HG03025 (cell line): Measurements from ENCODE around the gene RAB42.
"Not testable (repeated sequence)": the region's sequence is repeated elsewhere in the genome, so short reads cannot be mapped to it uniquely, and the experiment has no call there.

Source experiments
- ATAC-seq: cut with Tn5 transposase; IDR thresholded peaks from one replicate; pipeline ENCODE4 v1.9.1; 2021; ENCODE audit warnings: mild to moderate bottlenecking, moderate library complexity; ENCODE audit not compliant: unreplicated experiment, low FRiP score

The RAB42 gene, protein sequence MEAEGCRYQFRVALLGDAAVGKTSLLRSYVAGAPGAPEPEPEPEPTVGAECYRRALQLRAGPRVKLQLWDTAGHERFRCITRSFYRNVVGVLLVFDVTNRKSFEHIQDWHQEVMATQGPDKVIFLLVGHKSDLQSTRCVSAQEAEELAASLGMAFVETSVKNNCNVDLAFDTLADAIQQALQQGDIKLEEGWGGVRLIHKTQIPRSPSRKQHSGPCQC

DNA sequence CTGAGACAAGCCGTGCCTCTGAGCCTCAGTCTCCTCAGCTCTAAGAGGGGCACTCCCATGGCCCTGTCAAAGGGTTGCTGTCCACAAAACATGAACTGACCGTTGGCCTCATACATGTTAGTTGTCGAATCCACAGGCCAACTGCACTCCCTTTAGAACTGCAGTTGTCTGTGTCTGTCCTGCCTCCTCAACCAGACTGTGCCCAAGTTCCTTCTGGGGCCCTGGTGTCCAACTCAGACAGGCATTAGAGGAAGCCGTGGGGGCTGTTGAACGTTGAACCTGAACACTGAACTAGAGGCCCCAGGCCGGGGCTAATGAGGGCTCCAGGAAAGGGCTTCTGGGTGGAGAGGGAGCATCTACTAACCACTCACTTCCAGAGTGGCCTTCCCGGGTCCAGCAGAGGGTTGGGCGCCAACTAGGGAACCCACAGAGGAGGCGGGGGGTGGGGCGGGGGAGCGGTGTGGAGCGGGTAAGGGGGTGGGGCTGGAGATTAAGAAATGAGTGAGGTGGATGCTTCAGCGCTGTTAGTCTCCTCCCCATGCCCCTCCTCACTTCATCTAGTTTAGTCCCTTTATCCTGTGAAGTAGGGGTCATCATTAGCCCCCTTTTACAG, at the start of gene RAB42:
Gene RAB42, plus strand, starts transcription at position 558 of the 613 bp plus-strand sequence. CDS start 247 bp downstream, outside the sequence.
- no peak for ATAC-seq

DNA sequence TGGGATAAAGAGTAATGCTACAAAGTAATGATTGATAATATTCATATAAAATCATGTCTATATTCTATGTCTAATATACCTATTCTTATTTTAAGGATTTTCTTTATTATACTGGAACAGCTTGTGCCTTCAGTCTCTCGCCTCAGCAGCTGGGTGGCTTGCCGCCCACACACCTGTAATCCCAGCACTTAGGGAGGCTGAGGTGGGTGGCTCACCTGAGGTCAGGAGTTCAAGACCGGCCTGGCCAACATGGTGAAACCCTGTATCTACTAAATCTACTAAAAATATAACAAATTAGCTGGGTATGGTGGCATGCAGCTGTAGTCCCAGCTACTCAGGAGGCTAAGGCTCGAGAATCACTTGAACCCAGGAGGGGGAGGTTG, 46.8 kb upstream of the RAB42 start:
- ATAC-seq: no peak

DNA sequence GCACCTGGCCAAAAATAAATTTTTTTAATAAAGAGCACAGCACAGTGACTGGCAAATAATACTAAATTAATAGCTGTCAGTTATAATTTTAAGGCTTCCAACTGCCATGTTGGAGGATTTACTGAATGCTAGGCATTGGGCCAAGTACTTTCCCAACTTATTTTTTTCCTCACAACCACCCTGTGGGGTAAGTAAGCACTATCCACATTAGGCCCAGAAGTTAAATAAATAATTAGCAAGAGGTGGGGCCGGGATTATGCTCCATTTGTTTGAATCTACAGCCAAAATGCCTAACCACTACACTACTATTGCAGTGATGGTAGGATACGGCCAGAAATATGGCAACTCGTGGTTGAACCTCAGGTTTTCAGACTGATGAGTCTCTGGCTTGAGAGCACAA, 43.7 kb upstream of the RAB42 start:
- ATAC-seq: no peak

DNA sequence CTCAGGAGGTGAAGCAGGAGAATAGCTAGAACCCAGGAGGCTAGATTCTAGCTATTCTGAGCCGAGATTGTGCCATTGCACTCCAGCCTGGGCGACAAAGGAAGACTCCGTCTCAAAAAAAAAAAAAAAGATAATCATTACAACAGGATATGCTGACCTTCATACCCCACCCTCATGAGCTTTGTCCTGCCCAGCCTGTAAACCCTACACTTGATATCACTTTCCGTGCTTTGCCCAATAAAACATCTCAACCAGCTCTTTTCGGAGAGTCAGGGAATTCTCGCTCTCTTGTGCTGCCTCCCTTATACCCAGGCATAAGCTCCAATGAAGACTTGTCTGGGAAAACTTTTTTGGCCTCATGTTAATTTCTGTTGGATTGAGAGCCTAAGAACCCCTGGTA, 40.7 kb upstream of the RAB42 start:
- no peak for ATAC-seq

DNA sequence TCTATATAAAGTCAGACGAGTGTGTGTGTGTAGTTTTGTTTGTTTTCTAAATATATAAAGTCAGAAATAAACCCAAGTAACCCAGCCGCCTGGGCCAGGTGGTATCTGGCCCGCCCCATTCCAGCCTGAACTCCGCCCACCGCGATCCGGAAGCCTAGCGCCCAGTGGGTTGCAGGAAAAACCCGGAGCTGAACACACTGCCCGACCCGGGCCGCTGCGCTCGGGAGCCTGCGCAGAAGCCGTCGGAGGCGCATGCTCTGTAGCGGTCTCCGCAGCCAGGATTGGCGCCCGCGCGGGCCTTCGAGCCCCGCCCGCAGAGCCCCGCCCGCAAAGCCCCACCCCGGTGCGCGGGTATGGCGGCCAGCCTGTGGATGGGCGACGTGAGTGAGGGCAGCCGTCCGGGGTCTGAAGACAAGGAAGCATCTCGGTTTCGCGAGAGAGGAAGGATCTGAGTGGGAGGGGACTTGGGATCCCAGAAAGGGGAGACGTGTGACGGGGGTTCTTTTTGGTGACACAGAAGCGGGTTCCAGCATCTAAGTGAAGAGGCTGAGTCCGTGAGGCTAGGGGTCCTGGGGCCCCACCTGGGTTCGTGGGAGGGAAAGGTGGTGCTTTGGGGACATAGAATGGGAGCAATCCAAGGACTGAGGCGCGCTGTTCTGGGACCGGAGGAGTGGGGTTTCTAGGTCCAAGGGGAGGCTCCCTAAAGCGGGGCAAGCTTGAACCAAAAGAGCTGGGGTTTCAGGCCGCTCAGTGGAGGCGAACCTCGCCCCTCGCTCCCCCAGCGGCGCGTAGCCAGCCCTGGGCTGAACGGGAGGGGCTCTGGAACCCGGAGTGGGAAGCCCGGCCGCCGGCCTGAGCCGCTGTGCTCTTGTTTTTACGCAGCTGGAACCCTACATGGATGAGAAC, 39.1 kb upstream of the RAB42 start, which contains the start of gene TRNAU1AP:
Gene TRNAU1AP, plus strand, starts transcription at position 328 of the 906 bp plus-strand sequence. Its CDS starts 26 bp downstream, at position 354.
- ATAC-seq: peak; percentile 84

DNA sequence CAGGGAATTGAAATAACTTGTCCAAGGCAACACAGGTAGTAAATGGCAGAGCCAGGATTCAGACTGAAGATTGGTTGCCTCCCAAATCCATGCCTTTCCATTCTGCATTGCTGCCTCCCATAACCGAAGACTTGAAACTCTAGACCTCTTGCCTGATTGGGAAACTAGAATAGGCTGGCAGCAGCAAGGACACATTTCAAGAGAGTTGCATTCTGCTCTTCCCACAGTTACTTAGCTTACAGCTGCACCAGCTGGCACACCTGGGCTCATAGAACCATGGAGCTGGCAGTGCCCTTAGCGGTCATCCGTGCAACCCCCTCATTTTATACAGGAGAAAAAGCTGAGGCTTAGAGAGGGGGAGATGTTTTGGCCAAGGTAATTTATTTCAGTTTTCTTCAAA, 31.2 kb upstream of the RAB42 start:
- no peak for ATAC-seq

DNA sequence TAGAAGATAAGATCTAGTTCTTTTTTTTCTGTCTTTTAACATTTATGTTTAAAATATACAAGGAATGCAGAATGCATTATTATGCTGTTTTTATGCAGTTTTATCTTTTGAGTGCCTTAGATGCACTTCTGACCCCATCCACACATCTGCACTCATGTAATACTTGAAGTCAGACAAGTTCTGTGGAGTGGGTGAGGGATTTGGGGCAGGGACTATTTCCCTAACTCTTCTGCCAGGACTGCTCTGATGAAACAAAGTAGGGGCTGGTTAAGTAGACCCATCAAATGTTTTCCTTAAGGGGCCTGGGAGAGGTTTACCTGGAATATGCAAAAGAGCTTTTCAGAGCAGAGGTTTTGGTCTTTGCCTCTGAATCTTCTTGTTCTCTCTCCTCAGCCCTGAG, 27.8 kb upstream of the RAB42 start:
- no peak for ATAC-seq

DNA sequence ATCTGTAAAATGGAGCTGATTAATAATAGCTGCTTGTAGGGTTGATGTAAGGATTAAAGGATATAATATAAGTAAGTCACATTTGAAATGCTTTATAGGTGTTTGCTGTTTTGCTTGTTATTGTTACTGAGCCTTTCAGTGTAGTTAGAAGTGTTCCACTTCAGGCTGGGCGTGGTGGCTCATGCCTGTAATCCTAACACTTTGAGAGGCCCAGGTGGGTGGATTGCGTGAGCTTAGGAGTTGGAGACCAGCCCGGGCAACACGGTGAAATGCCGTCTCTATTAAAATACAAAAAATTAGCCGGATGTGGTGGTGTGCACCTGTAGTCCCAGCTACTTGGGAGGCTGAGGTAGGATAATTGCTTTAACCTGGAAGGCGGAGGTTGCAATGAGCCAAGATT, 27.0 kb upstream of the RAB42 start:
- ATAC-seq: no peak

DNA sequence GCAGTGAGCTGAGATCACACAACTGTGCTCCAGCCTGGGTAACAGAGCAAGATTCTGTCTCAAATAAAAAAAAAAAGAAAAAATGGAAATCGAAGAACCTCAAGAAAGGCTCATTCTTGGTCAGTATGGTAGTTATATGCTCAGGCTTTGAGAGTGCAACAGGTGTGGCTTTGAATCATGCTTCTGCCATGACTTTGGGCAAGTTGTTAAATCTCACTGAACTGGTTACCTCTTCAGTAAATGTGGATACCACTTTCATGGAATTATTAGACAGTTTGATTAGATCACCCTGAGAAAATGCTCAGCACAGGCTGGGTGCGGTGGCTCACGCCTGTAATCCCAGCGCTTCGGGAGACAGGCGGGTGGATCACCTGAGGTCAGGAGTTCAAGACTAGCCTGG, 26.3 kb upstream of the RAB42 start:
- no peak for ATAC-seq

DNA sequence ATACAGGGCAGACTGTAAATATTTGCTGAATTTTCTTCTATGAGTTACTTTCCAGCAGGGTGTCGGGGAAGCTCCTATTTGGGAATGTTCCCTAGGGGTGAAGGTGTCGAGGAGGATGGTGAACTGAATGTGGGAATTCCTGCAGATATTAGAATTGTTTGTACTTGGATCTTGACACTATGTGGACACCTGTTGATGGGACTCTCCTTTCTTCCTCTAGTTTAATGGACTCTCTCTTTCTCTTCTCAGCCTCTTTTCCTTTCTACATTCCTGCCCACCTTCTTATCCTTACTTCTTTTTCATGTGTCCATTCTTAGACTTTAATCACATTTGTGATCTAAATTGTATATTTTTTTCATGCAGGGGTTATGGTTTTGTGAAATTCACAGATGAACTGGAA, 25.1 kb upstream of the RAB42 start:
- no peak for ATAC-seq

DNA sequence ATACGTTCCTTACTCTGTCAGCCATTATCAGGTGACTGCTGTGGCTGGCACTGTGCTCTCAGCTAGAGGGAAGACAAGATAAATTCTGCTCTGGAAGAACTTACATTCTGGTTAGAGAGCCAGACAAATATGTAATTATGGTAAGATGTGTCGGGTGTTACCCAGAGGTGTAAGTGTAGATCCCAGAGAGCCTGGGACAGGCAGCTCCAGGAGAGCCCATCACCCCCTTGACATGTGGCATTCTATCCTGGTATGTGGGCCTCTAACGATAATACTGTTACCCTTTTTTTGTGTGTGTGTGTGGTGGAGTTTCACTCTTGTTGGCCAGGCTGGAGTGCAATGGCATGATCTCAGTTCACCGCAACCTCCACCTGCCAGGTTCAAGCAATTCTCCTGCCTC, 20.2 kb upstream of the RAB42 start:
- ATAC-seq: no peak

DNA sequence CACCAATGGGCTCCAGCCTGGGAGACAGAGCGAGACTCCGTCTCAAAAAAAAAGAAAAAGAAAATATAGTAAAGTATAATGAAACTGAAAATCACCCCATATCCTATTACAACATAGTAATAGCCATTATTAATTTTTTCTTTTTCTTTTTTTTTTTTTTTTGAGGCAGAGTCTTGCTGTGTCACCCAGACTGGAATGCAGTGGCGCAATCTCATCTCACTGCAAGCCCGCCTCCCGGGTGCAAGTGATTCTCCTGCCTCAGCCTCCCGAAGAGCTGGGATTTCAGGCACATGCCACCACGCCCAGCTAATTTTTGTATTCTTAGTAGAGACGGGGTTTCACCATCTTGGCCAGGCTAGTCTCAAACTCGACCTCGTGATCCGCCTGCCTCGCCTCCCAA, 19.2 kb upstream of the RAB42 start:
- ATAC-seq: not testable (repeated sequence)

DNA sequence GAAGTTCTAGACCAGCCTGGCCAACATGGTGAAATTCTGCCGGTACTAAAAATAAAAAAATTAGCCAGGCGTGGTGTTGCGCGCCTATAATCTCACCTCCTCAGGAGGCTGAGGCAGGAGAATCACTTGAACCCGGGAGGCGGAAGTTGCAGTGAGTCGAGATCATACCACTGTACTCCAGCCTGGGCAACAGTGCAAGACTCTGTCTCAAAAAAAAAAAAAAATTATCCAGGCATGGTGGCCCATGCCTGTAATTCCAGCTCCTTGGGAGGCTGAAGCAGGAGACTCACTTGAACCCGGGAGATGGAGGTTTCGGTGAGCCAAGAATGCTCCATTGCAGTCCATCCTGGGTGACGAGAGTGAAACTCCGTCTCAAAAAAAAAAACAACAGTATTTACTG, 18.5 kb upstream of the RAB42 start:
- ATAC-seq: no peak

DNA sequence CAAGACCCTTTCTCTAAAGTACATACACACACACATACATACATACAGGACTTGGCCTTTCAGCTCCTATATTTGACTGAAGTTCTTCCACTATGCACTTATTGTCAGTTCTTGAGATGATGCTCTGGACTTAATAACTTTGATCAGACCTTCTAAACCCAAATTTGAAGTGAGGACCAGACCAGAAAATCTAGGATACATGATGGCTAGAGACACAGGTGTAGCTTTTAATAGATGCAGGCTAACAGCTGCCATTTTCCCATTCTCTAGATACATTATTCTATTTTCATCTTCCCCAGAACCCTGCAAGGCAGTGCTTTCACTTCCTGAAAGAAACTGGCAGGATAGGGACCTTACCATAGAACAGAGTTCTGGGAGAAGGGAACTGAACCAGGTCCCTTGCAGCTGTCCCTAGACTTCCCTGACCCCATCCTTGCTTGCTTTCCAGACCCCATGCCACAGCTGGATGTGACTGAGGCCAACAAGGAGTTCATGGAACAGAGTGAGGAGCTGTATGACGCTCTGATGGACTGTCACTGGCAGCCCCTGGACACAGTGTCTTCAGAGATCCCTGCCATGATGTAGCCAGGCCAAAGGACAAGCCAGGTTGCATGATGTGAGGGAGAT, 14.9 kb upstream of the RAB42 start:
- no peak for ATAC-seq

DNA sequence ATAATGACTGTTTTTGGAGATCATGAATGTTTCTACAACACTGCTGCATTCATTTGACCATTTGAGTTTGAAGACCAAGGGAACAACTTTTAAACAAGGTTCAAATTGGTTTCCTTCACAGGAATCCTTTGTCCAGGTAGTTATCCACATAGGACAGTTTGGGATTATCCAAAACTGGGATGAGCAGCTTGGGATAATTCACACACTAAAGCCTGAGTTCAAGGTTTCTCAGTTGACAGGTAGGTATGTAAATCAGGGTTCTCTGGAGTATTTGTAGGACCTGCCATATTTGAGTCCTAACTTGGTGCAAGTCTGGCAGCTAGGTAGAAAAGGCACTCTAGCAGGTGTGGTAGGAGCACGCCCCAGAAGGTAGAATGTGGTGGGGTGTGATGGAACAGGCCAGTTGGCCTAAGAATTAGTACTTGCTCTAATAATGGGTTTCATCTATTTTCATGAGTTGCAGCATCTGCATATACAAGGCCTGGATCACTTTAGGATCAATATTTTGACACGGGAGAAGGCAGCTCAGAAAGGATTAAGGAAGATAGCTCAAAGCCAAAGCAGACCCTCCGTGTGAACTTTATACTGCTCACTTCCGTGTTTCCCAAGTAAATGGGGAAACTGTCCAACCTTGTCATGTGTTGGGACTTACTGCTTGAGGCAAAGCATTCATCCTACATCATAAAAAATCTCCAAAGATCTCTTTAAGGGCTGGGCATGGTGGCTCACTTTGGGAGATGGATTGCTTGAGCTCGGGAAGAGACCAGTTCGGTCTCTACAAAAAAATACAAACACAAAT, 14.1 kb upstream of the RAB42 start:
- ATAC-seq: no peak

DNA sequence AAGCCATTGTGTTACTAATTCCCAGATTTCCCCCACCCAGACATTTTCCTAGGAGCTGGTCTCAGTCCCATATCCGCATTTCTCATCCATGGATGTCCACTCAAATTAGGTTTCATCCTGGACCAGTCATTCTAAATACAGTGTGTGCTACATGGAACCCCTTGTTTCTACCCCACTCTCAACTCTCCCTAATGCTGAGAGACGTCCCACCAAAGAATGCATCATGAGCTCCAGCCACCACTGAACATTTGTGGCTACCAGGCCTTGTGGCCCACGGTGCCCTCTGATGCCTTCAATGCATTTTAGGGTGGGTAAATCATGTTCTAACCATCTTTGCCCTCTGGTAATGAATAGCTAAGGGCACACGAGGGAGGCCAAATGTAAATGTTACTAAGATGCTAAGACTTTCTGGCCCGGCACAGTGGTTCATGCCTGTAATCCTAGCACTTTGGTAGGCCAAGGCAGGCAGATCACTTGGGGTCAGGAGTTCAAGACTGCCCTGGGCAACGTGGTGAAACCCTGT, 13.3 kb upstream of the RAB42 start:
- ATAC-seq: no peak

DNA sequence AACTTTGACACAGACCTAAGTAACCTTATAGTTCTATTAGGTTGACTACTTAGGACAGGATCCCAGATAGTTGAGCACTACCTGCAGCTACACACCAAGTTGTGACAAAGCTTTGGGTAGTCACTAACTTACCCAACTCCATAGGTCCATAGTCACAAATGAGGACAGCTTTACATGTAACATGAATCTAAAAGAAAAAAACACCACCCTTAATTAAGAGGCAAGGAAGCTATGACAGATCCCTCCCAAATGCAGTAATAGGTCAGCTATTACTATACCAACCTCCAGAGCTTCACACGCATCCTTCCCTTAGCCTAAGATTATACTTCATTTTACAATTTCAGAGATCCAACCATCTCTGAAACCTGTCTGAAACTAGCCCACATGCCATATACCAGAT, 12.7 kb upstream of the RAB42 start:
- ATAC-seq: no peak

DNA sequence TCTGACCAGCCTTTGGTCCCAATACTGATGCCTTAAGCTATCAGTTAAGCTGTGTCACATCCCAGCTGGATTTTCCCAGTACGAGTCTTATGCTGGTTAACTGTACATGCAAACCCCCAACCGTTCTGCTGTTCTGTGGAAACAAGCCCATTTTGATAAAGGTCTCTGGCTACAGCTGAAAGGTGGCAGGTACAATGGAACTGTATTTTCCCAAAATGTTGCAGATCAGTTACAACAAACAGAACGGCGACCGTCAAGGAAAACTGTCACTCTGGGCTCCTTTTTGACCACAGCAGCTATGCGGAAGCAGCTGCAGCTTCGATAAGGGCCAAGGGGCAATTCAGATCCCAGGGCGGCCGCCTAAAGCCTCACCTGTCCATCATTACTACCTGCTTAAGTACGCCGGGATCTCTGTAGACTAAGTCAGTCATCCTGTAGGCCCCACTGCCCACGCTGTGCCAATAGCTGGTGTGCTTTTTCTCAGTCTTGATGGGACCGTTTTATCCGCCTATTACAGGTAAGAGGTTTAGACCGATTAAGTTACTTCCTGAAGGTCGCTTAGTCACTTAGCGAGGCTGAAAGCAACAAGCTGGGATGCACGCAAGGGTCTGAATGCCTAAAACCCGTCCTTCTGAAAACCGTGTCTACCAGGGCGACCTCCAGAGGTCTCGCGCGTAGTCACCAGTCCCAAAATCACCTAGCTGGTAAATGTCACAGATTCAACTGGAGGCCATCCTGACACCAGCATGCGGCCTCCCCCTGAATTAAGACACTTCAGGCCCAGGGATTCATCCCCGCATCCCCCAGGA, 11.1 kb upstream of the RAB42 start:
- peak; percentile 16 for ATAC-seq
